Liver (tissue), 9 donors: ENCODE data around the gene DCDC1. TPM values are rescaled to one million over a fixed set of nuclear protein-coding genes. Genes with fewer than 3 reads are reported as not detected.
"Not testable (repeated sequence)": the region's sequence is repeated elsewhere in the genome, so short reads cannot be mapped to it uniquely, and the experiment has no call there.

ENCODE experiments used
- DNase-seq: peaks from one replicate; pipeline ENCODE4 v3.0.0-alpha.2; 2017; ENCODE audit warnings: low spot score
- H3K27ac ChIP-seq, 2 donors: one replicate each; pipeline ENCODE4 v1.7.0; 2013; ENCODE audit warnings: inconsistent platforms in 2 of 2, low read length in 2 of 2, control low read depth in 1 of 2, low read depth in 1 of 2, mild to moderate bottlenecking in 1 of 2
- H3K27me3 ChIP-seq, 4 donors: one replicate each; pipeline versions ENCODE4 v1.6.1 to v1.7.0; 2013; ENCODE audit warnings: low read length in 3 of 4, inconsistent platforms in 1 of 4, mild to moderate bottlenecking in 1 of 4, moderate library complexity in 1 of 4; ENCODE audit not compliant: control insufficient read depth in 4 of 4, insufficient read depth in 4 of 4
- H3K36me3 ChIP-seq, 4 donors: one replicate each; pipeline versions ENCODE4 v1.6.1 to v1.7.0; 2013; ENCODE audit warnings: low read length in 3 of 4, mild to moderate bottlenecking in 3 of 4, low read depth in 1 of 4, moderate library complexity in 1 of 4; ENCODE audit not compliant: control insufficient read depth in 4 of 4, insufficient read depth in 3 of 4
- H3K4me1 ChIP-seq, 4 donors: one replicate each; pipeline versions ENCODE4 v1.6.1 to v1.7.0; 2013; ENCODE audit warnings: low read length in 3 of 4, mild to moderate bottlenecking in 3 of 4, moderate library complexity in 1 of 4; ENCODE audit not compliant: control insufficient read depth in 4 of 4, insufficient read depth in 4 of 4
- H3K4me3 ChIP-seq, 3 donors: one replicate each; pipeline versions ENCODE4 v1.6.1 to v1.7.0; 2013; ENCODE audit warnings: low read length in 3 of 3, control low read depth in 1 of 3, low read depth in 1 of 3, mild to moderate bottlenecking in 1 of 3
- H3K9ac ChIP-seq, 2 donors: one replicate each; pipeline ENCODE4 v1.7.0; 2013; ENCODE audit warnings: low read length in 2 of 2, mild to moderate bottlenecking in 2 of 2, moderate library complexity in 2 of 2, control low read depth in 1 of 2, low read depth in 1 of 2
- H3K9me3 ChIP-seq, 4 donors: one replicate each; pipeline versions ENCODE4 v1.6.1 to v1.7.0; 2013; ENCODE audit warnings: low read length in 3 of 4; ENCODE audit not compliant: control insufficient read depth in 4 of 4
- ATF3 ChIP-seq: IDR thresholded peaks from 2 replicates; pipeline ENCODE4 v1.6.1; 2016; ENCODE audit warnings: antibody characterized with exemption
- CTCF ChIP-seq: fragments of 150-350 bp; IDR thresholded peaks from 2 replicates; pipeline ENCODE4 v1.5.1; 2017; ENCODE audit warnings: improper control_type of control experiment, low read depth, low read length; ENCODE audit not compliant: missing input control
- EGR1 ChIP-seq, 2 donors: IDR thresholded peaks; 2 replicates each; pipeline ENCODE4 v1.6.1; 2016 to 2018; ENCODE audit warnings: antibody characterized with exemption in 2 of 2, low read depth in 2 of 2
- FOXA1 ChIP-seq: IDR thresholded peaks from 2 replicates; pipeline ENCODE4 v1.6.1; 2016; ENCODE audit warnings: antibody characterized with exemption
- FOXA2 ChIP-seq: IDR thresholded peaks from 2 replicates; pipeline ENCODE4 v1.6.1; 2016; ENCODE audit warnings: antibody characterized with exemption
- GABPA ChIP-seq, 2 donors: IDR thresholded peaks in 1 of 2; conservative IDR thresholded peaks in 1 of 2; 2 replicates each; pipeline ENCODE4 v1.6.1; 2016; ENCODE audit warnings: antibody characterized with exemption in 2 of 2, mild to moderate bottlenecking in 1 of 2, moderate library complexity in 1 of 2
- HNF4A ChIP-seq, 2 donors: conservative IDR thresholded peaks; 2 replicates each; pipeline ENCODE4 v1.6.1; 2016; ENCODE audit warnings: antibody characterized with exemption in 2 of 2, mild to moderate bottlenecking in 2 of 2
- HNF4G ChIP-seq: IDR thresholded peaks from 2 replicates; pipeline ENCODE4 v1.6.1; 2016; ENCODE audit warnings: antibody characterized with exemption
- JUND ChIP-seq, 2 donors: IDR thresholded peaks; 2 replicates each; pipeline ENCODE4 v1.6.1; 2016; ENCODE audit warnings: antibody characterized with exemption in 2 of 2
- MAX ChIP-seq: IDR thresholded peaks from 2 replicates; pipeline ENCODE4 v1.6.1; 2016; ENCODE audit warnings: antibody characterized with exemption
- NR2F2 ChIP-seq: IDR thresholded peaks from 2 replicates; pipeline ENCODE4 v1.6.1; 2016; ENCODE audit warnings: antibody characterized with exemption
- RAD21 ChIP-seq, 2 donors: IDR thresholded peaks; 2 replicates each; pipeline ENCODE4 v1.6.1; 2016; ENCODE audit warnings: antibody characterized with exemption in 2 of 2, mild to moderate bottlenecking in 2 of 2
- REST ChIP-seq: IDR thresholded peaks from 2 replicates; pipeline ENCODE4 v1.6.1; 2016; ENCODE audit warnings: antibody characterized with exemption, mild to moderate bottlenecking
- RXRA ChIP-seq, 2 donors: IDR thresholded peaks; 2 replicates each; pipeline ENCODE4 v1.6.1; 2017 to 2018; ENCODE audit warnings: antibody characterized with exemption in 2 of 2, mild to moderate bottlenecking in 1 of 2
- SP1 ChIP-seq: IDR thresholded peaks from 2 replicates; pipeline ENCODE4 v1.6.1; 2018; ENCODE audit warnings: antibody characterized with exemption, mild to moderate bottlenecking
- TAF1 ChIP-seq: conservative IDR thresholded peaks from 2 replicates; pipeline ENCODE4 v1.6.1; 2016; ENCODE audit warnings: antibody characterized with exemption, mild to moderate bottlenecking
- YY1 ChIP-seq: IDR thresholded peaks from 2 replicates; pipeline ENCODE4 v1.6.1; 2016; ENCODE audit warnings: antibody characterized with exemption, mild to moderate bottlenecking
- ZBTB33 ChIP-seq: IDR thresholded peaks from 2 replicates; pipeline ENCODE4 v1.6.1; 2016; ENCODE audit warnings: antibody characterized with exemption
- WGBS: extraction: QIAGEN DNeasy Blood & Tissue Kit; methylation state at CpG from one replicate; pipeline ENCODE4 v1.1.7; 2013; 5-methylcytosine and 5-hydroxymethylcytosine counted together
- polyA plus RNA-seq, 2 donors: library from polyadenylated mRNA; stranded (reverse) in 1 of 2; unstranded in 1 of 2; fragments of 200-250 nt in 1 of 2; fragments of >200 nt in 1 of 2; fragmentation: Nextera tagmentation in 1 of 2; extraction: Ambion mirVana in 1 of 2; gene quantifications; one replicate each; pipeline versions ENCODE4 v1.2.1 to v1.2.3, GENCODE V29; 2013 to 2015
- total RNA-seq, 2 donors: library from RNA; depleted of rRNA; stranded (reverse); fragments of >200 nt; gene quantifications; one replicate each; pipeline ENCODE4 v1.2.3, GENCODE V29; 2014
- donor health status: healthy.
- donor health status: healthy.
- donor health status: healthy.
- donor health status: healthy.
- donor health status: healthy.

DCDC1 gene
- total and polyA plus RNA-seq, 4 donors = 0.38 to 3.5 (median 2.0) TPM

- Histone ChIP-seq H3K9ac (no peak overlapping the region), H3K9me3 (no peaks in the 10 kb centered on the region), H3K27ac (no peak overlapping the region), H3K36me3 (peaks cover 0 to 1% (median 0%) of the 10 kb centered on the region in 4 donors), H3K27me3 (no peaks in the 10 kb centered on the region), H3K4me1 (no peaks in the 10 kb centered on the region), H3K4me3 (no peak overlapping the region)
- 94% methylated on average over 3 of the region's 3 CpGs for WGBS
- no peak for TF ChIP-seq ATF3
- no peak for TF ChIP-seq NR2F2
- TF ChIP-seq GABPA (IDR thresholded peaks at IDR 0.05 in 1 of 2, conservative IDR thresholded peaks at IDR 0.05 in 1 of 2) = no peak
- no peak for TF ChIP-seq RXRA (IDR thresholded peaks at IDR 0.05)
- no peak for TF ChIP-seq FOXA1
- TF ChIP-seq HNF4A (conservative IDR thresholded peaks at IDR 0.05) = no peak
- TF ChIP-seq JUND (IDR thresholded peaks at IDR 0.05) = no peak
- no peak for TF ChIP-seq RAD21 (IDR thresholded peaks at IDR 0.05)
- TF ChIP-seq CTCF = no peak
- TF ChIP-seq HNF4G = no peak
- no peak for TF ChIP-seq MAX
- no peak for TF ChIP-seq REST
- DNase-seq = no peak
These were observed 419.7 kb downstream of the DCDC1 start for GRCh38 chr11:30949838-30950237.

- not testable (repeated sequence) for H3K36me3 ChIP-seq, H3K4me1 ChIP-seq, H3K4me3 ChIP-seq, H3K9me3 ChIP-seq, H3K9ac ChIP-seq, H3K27me3 ChIP-seq, DNase-seq, H3K27ac ChIP-seq
- 82% methylated on average over 1 of the region's 1 CpG for WGBS
These were observed 421.8 kb downstream of the DCDC1 start for GRCh38 chr11:30947715-30948114.

GRCh38 chr11:30938810-30939209, 430.7 kb downstream of the DCDC1 start:
- Histone ChIP-seq H3K27ac (no peak overlapping the region), H3K9me3 (no peaks in the 10 kb centered on the region), H3K36me3 (no peaks in the 10 kb centered on the region), H3K9ac (no peak overlapping the region), H3K4me1 (no peaks in the 10 kb centered on the region), H3K27me3 (no peaks in the 10 kb centered on the region), H3K4me3 (no peak overlapping the region)
- DNase-seq = no peak
- 84% methylated on average over 6 of the region's 6 CpGs for WGBS
- no peak for TF ChIP-seq EGR1 (IDR thresholded peaks at IDR 0.05; ENCODE audit: low read depth in 2 of 2)
- TF ChIP-seq ZBTB33 = no peak
- no peak for TF ChIP-seq JUND (IDR thresholded peaks at IDR 0.05)
- TF ChIP-seq YY1 = no peak
- TF ChIP-seq RAD21 (IDR thresholded peaks at IDR 0.05) = no peak
- TF ChIP-seq RXRA (IDR thresholded peaks at IDR 0.05) = no peak
- TF ChIP-seq HNF4G = no peak
- TF ChIP-seq HNF4A (conservative IDR thresholded peaks at IDR 0.05) = no peak
- TF ChIP-seq REST = no peak
- no peak for TF ChIP-seq TAF1
- TF ChIP-seq SP1 = no peak
- no peak for TF ChIP-seq FOXA2
